GM19240 (cell line): ENCODE measurements around the gene ZNF79.
"Not testable (repeated sequence)": the region's sequence is repeated elsewhere in the genome, so short reads cannot be mapped to it uniquely, and the experiment has no call there.

Source experiments
- DNase-seq: peaks from one replicate; pipeline ENCODE4 v3.0.0; 2011; ENCODE audit warnings: low spot score; ENCODE audit not compliant: insufficient read length

The ZNF79 gene

GRCh38 chr9:127455324-127455992, 31.3 kb downstream of the ZNF79 start:
- DNase-seq, result no peak

- DNase-seq, result no peak
Measured at GRCh38 chr9:127457191-127457878, 33.2 kb downstream of the ZNF79 start.

DNA sequence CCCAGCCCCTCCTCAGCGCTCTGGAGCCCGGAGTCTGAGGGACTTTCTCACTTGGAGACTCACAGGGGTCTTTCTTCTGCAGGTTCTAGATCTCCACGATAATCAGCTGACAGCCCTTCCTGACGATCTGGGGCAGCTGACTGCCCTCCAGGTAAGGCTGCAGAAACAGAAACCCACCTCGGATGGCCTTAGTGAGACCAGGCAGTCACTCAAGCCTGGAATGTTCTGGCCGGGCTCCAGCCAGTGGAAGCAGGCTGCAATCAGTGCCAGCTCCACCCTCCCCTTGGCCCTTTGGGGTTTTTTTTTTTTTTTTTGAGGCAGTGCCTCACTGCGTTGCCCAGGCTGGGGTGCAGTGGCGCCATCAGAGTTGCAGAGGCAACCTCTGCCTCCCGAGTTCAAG, 34.7 kb downstream of the ZNF79 start:
- no peak for DNase-seq

DNA sequence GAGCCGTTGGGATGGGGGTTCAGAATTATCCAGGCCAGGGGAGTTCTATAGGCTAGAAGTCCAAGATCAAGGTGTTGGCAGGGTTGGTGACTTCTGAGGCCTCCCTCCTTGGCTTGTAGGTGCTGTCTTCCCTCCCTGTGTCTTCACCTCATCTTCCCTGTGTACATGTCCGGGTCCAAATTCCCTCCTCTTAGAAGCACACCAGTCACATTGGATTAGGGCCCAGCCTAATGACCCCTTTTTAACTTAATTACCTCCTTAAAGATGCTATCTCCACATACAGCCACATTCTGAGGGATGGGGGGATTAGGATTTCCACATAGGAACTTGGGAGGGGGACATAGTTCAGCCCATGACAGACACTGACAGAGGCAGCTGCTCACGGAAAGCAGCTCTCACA, 39.2 kb downstream of the ZNF79 start:
- no peak for DNase-seq

GRCh38 chr9:127463911-127464310, 39.7 kb downstream of the ZNF79 start:
- no peak for DNase-seq

- DNase-seq, result not testable (repeated sequence)
Measured at GRCh38 chr9:127466407-127466917, 42.3 kb downstream of the ZNF79 start.

DNA sequence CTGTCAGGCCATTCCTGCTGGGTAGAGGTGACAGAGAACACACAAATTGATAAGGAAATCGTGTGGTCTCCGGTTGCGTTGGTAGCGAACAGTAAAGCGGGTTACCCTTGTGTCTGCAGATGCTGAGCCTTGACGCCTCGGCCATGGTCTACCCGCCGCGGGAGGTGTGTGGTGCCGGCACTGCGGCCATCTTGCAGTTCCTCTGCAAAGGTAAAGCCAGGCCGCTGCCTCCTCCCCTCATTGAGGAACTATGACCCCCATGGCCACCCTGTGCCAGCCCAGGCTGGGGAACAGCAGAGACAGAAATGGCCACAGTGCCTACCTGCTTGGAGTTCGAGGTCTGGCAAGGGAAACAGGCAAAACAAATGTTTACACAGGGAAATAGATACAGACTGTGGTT, 43.4 kb downstream of the ZNF79 start:
- DNase-seq, result no peak

- DNase-seq, result no peak
Measured at GRCh38 chr9:127470662-127471061, 46.5 kb downstream of the ZNF79 start.

DNA sequence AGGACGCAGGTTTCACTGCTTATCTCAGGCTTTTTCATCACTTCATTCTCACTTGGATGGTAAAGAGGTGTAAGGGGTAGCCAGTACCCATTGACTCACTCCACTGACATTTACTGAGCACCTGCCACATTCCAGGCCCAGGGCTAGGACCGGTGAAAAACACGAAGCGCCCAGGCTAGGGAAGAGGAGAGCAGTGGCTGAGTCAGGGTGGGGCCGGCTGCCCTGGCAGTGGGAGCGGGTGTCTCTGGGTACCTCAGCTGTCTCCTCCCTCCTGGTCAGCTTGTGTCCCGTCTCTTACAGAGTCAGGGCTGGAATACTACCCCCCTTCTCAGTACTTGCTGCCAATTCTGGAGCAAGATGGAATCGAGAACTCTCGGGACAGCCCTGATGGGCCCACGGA, 49.3 kb downstream of the ZNF79 start:
- no peak for DNase-seq

DNA sequence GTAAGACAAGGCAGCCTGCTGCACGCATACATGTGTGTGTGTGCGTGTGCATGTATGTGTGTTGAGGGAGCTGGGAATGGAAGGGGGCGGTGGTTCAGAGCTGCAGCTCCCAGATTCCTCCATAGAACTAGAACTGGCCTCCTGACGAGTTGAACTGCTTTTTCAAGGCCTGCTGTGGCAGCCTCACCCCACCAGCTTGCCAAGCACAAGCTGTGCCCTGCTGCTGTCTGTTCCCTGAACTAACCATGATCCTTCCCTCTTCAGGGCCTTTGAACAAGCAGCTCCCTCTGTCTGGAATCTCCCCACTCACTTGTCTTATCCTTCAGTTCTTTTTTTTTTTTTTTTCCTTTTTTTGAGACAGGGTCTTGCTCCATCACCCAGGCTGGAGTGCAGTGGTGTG, 49.8 kb downstream of the ZNF79 start:
- DNase-seq, result no peak

DNA sequence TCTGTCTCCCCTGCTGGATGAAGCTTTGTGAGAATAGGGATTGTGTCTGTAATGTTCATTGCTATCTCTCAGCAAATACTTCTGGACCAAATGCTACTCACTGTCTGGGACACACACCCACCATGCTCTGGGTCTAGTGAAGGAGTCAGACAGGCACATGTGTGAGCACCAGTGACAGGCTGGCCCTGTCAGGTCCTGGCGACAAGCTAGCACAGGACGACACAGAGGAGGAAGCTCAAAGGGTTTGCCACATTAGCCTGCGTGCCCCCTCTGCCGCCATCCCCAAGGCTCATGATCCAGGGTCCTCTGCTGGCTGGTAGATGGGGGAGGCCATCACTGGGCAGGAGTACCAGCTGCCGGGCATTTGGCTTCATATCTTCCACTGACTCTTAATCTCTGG, 50.4 kb downstream of the ZNF79 start:
- no peak for DNase-seq

- DNase-seq, result no peak
Measured at GRCh38 chr9:127479507-127480081, 55.4 kb downstream of the ZNF79 start.

- DNase-seq, result no peak
Measured at GRCh38 chr9:127482662-127483061, 58.5 kb downstream of the ZNF79 start.

DNA sequence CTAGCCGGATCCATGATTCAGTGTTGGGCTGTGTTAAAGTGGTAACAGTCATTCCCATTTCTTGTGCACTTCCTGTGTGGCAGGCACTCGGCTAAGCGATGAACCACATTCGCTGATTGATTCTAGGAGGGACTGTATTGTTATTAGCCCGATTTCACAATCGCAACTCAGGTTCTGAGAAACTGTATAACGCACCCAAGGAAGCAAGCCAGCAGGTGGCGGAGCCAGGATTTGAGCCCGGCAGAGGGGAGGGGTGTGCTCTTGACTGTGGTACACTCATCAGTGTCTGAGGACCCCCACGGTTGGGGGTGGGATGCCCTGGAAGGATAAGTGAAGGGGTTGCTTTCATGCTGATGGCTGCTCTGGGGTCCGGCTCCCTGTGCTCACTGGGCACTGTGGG, 61.8 kb downstream of the ZNF79 start:
- DNase-seq, result no peak

- no peak for DNase-seq
Measured at GRCh38 chr9:127488946-127489345, 64.8 kb downstream of the ZNF79 start.

- no peak for DNase-seq
Measured at GRCh38 chr9:127489471-127490115, 65.4 kb downstream of the ZNF79 start.

DNA sequence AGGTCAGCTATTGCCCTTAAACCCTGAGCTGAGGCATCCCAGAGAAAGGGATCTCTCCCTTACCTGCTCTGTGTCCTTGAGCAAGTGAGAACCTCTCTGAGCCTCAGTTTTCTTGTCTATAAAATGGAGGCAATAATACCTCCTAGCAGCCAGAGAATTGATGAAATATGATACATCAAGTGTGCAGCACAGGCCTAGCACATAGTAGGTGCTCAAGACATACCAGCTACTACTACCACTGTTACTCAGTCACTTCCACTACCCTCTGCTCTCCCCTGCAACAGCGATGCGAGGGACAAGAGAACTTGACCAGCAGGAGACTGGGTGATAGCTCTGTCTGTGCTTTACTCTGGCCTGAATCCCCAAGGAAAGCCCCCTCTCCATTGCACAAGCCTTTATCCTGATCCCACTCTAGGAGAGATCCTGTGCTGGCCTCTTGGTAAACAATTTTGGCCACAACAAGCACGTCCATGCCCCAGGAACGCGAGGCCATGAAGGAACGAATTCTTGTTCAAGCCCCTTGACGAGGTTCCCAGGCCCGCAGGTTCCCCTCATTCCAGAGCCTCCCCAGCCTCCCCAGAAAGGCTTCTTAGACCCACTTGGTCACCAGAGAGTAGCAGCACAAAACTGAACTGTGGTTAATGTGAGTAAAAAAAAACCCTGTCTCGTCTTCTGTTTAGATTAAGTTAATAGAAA, 66.5 kb downstream of the ZNF79 start:
- no peak for DNase-seq

GRCh38 chr9:127491516-127491915, 67.3 kb downstream of the ZNF79 start:
- DNase-seq, result no peak

- DNase-seq, result no peak
Measured at GRCh38 chr9:127492616-127493015, 68.4 kb downstream of the ZNF79 start.

GRCh38 chr9:127493592-127494303, 69.6 kb downstream of the ZNF79 start:
- DNase-seq, result no peak

GRCh38 chr9:127494304-127494702, 70.1 kb downstream of the ZNF79 start:
- no peak for DNase-seq
